CD4-positive, alpha-beta T cell treated with Interferon alpha-2 for 1 hour (primary cell): ENCODE data around the gene GCH1.
"Not testable (repeated sequence)": the region's sequence is repeated elsewhere in the genome, so short reads cannot be mapped to it uniquely, and the experiment has no call there.

ENCODE experiments used
- DNase-seq, 2 donors: peaks; one replicate each; pipeline ENCODE4 v3.0.0-alpha.2; 2020 to 2022

The GCH1 gene

DNA sequence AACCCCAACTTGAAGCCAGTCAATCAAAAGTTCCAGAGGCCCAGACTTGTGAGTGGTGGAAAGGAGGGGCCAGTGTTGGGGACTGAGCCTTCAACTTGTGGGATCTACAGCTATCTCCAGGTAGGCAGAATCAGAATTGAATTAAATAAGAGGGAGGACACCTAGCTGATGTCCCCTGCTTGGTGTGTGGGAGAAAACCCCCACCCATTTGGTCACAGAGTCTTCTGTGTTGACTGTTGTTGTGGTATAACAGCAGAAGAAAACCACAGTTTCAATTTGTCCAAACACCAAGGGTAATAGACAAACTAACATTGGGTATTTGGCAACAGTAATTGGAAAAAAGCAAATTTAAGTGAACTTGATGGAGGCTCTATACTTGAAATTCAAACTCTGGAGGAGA lies 3.4 kb upstream of the GCH1 start:
- no peak for DNase-seq

GRCh38 chr14:54902143-54902520 lies 494 bp downstream of the GCH1 start:
- peak; percentile 78 to 88 for DNase-seq

GRCh38 chr14:54901380-54902142 lies 1.1 kb downstream of the GCH1 start:
- peak in 1 of 2 donors; percentile 29 for DNase-seq

- no peak for DNase-seq
These were observed 3.1 kb downstream of the GCH1 start for GRCh38 chr14:54899573-54899972.

GRCh38 chr14:54897809-54898555 lies 4.6 kb downstream of the GCH1 start:
- DNase-seq = not testable (repeated sequence)

DNA sequence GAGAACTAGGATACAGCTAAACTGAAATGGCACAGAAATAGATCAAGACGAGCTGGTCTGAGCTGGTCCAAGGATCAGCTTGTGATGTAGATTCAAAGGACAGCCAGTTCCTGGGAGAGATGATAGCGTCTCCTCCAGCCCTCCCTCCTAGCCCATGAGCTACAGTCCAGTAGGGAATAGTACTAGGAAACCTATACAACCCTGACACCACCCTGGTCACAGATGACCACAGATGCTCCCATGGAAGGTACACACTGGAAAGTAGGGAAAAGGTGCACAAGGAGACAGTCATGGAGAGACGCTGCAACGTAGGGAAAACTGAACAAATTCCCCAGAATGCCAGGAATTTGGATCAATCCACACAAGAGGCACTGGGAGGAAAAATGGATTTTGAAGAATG lies 6.9 kb downstream of the GCH1 start:
- DNase-seq = no peak

DNA sequence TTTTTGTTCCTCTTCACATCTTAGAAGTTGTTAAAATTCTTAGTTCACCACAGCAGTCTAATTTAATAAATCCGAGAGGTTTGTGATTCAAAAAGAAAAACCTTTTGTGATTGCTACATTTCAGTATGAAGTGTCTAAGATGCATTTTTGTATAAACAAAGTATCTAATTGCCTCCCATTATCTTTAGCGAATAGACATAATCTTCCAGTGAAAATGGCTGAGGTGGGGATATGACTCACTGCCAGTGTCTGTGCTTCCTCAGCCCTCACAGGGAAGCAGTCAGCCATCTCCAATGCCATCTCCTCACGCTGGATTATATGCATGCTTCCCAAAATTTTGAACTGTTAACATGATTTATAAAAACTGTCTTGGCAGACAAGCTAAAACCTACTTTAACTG lies 7.6 kb downstream of the GCH1 start:
- DNase-seq = no peak

DNA sequence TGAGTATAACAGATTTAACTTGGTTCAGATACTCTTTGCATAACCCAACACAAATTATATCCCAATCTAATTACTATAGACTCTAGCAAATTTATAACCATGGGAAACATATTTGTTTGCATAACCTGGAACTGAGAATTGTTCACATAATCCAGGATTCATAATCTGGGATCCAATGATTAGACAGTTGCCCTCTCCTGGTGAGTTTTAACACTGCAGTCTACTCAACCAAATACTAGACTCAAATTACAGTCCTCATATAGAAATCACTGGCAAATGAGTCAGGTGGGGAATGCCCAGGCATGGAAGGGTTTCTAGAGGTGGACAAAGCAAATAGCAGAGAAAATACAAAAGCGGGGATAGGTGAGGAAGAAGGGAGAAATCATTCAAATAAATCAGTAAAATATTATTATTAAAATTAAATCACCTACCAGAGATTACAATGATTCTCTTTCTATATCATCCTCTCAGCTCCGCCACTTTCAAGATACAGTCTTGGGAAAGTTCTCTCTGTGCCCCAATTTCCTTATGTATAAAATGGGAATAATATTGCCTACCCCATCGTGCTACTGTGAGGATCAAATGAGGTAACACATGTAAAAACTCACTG lies 9.4 kb downstream of the GCH1 start:
- DNase-seq = peak in 1 of 2 donors; percentile 65

DNA sequence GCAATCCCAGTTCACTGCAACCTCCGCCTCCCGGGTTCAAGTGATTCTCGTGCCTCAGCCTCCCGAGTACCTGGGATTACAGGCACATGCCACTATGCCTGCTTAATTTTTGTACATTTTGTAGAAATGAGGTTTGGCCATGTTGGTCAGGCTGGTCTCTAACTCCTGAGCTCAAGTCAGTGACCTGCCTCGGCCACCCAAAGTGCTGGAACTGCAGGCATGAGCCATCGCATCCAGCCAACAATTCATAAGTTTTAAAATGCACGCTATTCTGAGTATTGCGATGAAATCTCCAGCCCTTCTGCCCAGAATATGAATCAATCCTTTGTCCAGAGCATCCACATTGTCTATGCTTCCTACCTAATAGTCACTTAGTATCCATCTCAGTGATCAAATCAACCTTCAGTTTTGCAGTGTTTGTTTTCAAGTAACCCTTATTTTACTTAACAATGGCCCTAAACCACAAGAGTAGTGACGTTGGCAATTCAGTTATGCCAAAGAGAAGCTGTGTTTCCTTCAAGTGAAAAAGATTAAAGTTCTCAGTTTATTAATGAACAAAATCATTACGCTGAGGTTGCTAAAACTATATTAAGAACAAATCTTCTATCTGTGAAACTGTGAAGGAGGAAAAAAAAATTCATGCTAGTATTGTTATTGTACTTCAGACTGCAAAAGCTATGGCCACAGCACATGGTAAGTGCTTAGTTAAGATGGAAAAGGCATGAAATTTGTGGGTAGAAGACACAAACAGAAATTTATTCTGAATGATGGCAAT lies 11.0 kb downstream of the GCH1 start:
- no peak for DNase-seq

- no peak for DNase-seq
These were observed 11.8 kb downstream of the GCH1 start for GRCh38 chr14:54890788-54891187.

DNA sequence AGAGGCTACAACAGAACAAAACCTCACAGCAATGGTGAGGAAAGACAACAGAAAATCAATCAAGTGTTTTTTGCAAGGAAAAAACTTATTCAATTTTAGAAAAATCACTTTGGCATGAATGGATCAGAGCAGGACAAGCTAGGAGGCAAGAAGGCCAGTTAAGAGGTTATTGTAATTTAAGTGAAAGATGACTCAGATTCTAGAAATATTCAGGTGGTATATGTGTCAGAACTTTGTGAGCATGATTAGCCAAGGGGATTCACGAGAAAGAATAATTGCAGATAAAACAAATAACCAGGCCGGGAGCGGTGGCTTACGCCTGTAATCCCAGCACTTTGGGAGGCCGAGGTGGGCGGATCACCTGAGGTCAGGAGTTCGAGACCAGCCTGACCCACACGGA lies 12.7 kb downstream of the GCH1 start:
- DNase-seq = no peak

DNA sequence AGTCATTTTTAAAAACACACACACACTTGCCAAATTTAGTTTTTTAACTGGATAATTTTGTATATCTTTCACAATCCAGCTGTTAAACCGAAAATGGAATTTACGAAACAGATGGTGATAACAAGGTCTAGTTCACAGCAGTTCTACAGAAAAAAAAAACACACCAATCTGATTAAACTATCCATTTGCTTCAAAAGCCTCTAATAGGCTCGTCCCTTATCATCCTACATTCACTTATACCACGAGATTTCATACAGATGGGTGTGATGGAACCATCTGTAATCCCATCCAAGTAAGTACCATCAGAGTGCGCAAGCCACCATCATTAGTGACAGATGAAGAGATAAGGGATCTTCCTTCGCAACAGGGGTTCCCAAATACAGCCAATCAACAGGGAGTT lies 20.1 kb downstream of the GCH1 start:
- DNase-seq = no peak

DNA sequence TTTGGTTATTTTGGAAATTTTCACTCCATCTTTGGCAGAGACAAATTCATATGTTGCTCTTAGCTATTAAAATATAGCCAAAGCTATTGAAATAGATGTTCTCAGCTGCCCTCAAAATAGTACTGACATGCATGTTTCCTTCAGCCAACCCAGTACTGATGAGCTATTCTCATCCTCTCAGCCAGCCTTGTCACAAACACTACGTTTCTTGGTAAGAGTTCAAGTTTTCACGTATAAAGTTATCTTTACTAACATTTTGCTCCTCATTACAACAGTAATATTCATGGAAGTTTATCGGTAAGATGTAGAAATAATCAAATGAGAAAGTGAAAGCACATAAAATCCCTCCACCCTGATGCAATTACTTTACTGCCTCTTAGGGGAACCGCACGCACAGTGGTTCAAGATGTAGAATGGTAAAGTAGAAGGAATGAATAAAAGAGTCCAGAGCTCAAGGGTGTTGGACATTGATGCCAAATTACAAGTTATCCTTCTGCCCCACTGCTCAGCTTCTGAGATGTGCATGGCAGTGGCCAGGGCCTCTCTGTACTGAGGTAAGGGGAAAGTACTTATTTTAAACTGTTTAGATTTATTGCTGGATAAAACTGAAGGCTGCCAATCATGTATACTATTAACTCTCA lies 20.7 kb downstream of the GCH1 start:
- peak in 1 of 2 donors; percentile 51 for DNase-seq

- DNase-seq = peak in 1 of 2 donors; percentile 62
These were observed 21.3 kb downstream of the GCH1 start for GRCh38 chr14:54881235-54881760.

DNA sequence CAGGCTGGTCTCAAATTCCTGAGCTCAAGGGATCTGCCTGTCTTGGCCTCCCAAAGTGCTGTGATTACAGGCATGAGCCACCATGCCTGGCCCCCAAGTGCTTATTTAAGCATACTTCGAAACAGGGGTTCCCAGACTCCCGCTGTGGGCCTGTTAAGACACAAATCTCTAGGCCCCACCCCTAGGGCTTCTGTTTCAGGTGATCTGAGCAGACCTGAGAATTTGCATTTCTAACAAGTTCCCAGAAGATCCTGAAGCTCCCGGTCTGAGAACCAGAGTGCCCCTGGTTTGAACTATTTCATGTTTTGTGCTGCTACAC lies 25.0 kb downstream of the GCH1 start:
- no peak for DNase-seq

GRCh38 chr14:54877015-54877702 lies 25.5 kb downstream of the GCH1 start:
- no peak for DNase-seq

- DNase-seq = not testable (repeated sequence)
These were observed 27.0 kb downstream of the GCH1 start for GRCh38 chr14:54875648-54876047.

GRCh38 chr14:54870154-54871090 lies 32.2 kb downstream of the GCH1 start:
- DNase-seq = not testable (repeated sequence)

GRCh38 chr14:54867011-54867410 lies 35.6 kb downstream of the GCH1 start:
- no peak for DNase-seq

- DNase-seq = no peak
These were observed 36.0 kb downstream of the GCH1 start for GRCh38 chr14:54866588-54866987.

DNA sequence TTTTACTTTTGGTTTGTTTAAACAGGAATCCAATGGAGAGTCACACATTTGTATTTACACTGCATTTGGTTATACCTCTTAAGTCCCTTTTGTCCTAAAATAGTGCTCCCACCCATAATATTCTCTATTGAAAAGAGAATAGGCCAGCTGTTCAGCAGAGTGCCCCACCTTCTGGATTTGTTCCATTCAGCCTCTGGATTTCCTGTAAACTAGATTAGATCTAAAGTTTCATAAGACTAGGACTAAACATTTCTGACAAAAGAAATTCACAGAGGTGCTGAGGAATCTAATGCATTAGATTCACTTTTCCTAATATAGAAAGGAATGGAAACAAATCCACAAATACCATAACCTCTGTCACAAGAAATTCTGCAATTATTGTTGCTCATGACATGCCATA lies 38.1 kb downstream of the GCH1 start:
- no peak for DNase-seq
